BE2C (cell line): ENCODE data around the gene GNB1L.

Experiments
- DNase-seq: peaks from one replicate; pipeline ENCODE4 v3.0.0-alpha.2; 2020
- H3K27me3 ChIP-seq: fragments of 250-450 bp; sonication (Bioruptor Pico); 2 replicates; pipeline ENCODE4 v1.5.1; 2020; ENCODE audit warnings: mild to moderate bottlenecking
- H3K36me3 ChIP-seq: fragments of 250-450 bp; sonication (Bioruptor Pico); 2 replicates; pipeline ENCODE4 v1.5.1; 2020; ENCODE audit warnings: mild to moderate bottlenecking
- H3K4me1 ChIP-seq: fragments of 250-450 bp; sonication (Bioruptor Pico); 2 replicates; pipeline ENCODE4 v1.5.1; 2020
- H3K4me3 ChIP-seq: 2 replicates; pipeline ENCODE4 v1.5.1; 2011; ENCODE audit warnings: low read depth, low read length
- H3K9me3 ChIP-seq: fragments of 250-450 bp; sonication (Bioruptor Pico); 2 replicates; pipeline ENCODE4 v1.5.1; 2020
- CTCF ChIP-seq: IDR thresholded peaks from 2 replicates; pipeline ENCODE4 v1.5.1; 2012; ENCODE audit warnings: mild to moderate bottlenecking, low read depth, low read length

Gene GNB1L

DNA sequence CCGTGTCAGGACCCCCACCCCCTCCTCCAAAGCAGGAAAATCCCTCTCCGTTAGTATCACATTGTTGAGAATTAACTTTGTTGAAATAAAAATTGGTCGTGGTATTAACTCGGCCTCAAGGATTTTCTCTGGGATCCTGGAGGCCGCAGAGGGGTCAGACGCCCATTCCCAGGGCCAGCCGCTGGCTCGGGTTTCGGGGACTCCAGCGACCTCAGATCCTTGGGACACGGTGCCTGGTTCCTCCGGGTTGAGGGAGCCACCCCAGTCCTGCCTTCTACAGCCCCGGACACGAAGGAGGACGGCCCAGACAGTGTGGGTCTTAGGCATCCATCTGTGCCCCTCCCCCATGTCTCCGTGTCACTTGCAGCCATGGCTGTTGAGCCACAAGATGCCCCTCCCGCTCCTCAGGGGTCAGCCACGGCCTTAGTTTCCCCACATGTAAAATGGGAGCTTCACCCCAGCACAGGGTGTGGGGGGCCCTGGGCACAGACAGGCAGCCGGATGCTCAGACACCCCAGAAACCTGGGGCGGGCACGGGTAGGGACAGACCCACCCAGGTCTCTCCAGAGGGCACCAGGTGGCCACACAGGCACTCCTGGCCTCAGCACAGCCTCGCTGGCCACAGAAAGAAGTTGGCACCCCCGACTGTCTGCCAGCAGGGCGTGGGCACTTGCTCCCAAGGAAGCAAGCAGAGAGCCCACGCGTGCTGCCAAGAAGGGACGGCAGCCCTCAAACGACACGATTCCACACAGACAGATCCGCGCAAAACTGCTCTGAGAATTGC lies 115.8 kb downstream of the GNB1L start:
- DNase-seq = no peak
- H3K9me3 ChIP-seq = no peaks in the 10 kb centered on the region
- TF ChIP-seq CTCF = no peak

GRCh38 chr22:19737846-19738663 lies 116.6 kb downstream of the GNB1L start:
- TF ChIP-seq CTCF = no peak
- no peak overlapping the region for H3K4me3 ChIP-seq
- H3K27me3 ChIP-seq = no peaks in the 10 kb centered on the region

More for the DNA sequence above, 115.8 kb downstream of the GNB1L start:
- Histone ChIP-seq H3K27me3 (no peaks in the 10 kb centered on the region), H3K4me1 (no peaks in the 10 kb centered on the region; the same call in 1 of the 2 replicates), H3K4me3 (no peak overlapping the region), H3K36me3 (no peaks in the 10 kb centered on the region)

DNA sequence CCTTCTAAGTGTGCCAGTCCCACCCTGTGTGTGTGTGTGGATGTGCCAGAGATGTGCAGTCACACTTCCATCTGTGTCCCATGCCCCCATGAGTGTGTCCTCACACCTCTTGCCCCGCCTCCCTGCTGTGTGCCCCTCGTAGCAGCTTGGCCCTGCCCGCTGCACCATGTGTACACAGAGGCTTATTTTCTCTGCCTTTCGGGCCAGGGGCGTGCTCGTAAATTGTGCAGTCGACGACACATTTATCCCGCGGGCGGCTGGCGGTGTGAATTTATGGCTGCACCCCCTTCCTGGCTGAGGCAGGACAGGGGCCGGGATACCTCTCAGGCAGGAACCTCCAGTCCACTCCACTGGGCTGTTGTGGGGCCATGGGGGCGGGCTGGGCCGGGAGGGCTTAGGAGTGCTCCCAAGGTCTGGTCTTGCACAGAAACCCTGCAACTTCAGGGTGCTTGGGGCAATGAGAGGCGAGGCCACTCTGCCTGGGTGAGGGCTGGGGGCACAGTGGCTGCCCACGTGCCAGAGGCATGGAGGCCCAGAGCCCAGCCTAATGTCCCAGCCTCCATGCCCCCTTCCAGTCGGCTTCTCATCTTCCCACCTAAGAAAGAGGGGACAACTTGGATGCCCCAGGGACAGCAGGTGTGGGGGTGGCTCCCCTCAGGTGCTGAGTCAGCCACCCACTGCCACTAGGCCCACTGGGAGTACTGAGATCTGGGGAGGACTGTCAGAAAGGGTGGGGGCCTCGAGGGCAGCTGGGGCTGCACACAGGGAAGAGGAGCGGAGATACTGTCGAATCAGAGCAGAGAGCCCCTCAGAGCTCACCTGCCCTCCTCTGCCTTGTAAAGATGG lies 118.8 kb downstream of the GNB1L start:
- Histone ChIP-seq H3K4me1 (no peaks in the 10 kb centered on the region; the same call in 1 of the 2 replicates), H3K36me3 (no peaks in the 10 kb centered on the region)
- no peak for DNase-seq

More at GRCh38 chr22:19737846-19738663, 116.6 kb downstream of the GNB1L start:
- no peak for DNase-seq
- no peaks in the 10 kb centered on the region; the same call in 1 of the 2 replicates for H3K4me1 ChIP-seq
- no peaks in the 10 kb centered on the region for H3K36me3 ChIP-seq
- H3K9me3 ChIP-seq = no peaks in the 10 kb centered on the region

GRCh38 chr22:19734837-19735382 lies 119.8 kb downstream of the GNB1L start:
- no peaks in the 10 kb centered on the region for H3K27me3 ChIP-seq
- no peak for TF ChIP-seq CTCF
- no peaks in the 10 kb centered on the region for H3K9me3 ChIP-seq
- H3K4me1 ChIP-seq = no peaks in the 10 kb centered on the region; the same call in 1 of the 2 replicates
- H3K36me3 ChIP-seq = no peaks in the 10 kb centered on the region
- DNase-seq = no peak
- no peak overlapping the region for H3K4me3 ChIP-seq

More for the DNA sequence above, 118.8 kb downstream of the GNB1L start:
- Histone ChIP-seq H3K4me3 (no peak overlapping the region), H3K27me3 (no peaks in the 10 kb centered on the region), H3K9me3 (no peaks in the 10 kb centered on the region)
- no peak for TF ChIP-seq CTCF

- no peaks in the 10 kb centered on the region for H3K36me3 ChIP-seq
- no peak for DNase-seq
- no peak for TF ChIP-seq CTCF
- no peaks in the 10 kb centered on the region for H3K4me1 ChIP-seq
- H3K27me3 ChIP-seq = no peaks in the 10 kb centered on the region
- no peak overlapping the region for H3K4me3 ChIP-seq
- no peaks in the 10 kb centered on the region for H3K9me3 ChIP-seq
Measured at GRCh38 chr22:19734163-19734562, 120.5 kb downstream of the GNB1L start.
